Measurements from ENCODE around the gene P2RY8.

DNA sequence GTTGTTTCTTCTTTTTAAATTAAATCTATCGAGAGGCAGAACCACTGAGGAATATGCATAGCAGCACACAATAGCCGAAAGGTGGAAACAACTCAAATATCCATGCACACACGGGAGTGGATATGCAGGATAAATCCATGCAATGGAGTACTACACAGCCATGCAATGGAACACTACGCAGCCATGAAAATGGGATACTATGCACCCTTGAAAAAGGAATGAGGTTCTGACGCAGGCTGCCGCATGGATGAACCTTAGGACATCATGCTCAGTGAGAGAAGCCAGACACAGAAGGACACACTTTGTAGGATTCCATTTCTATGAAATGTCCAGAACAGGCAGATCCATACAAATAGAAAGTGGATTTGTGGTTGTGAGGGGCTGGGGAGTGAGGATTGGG lies 18.4 kb upstream of the P2RY8 start:
- no peak for TF ChIP-seq RFX5 (IDR thresholded peaks at IDR 0.05; ENCODE audit: low read depth, low read length)
- TF ChIP-seq, protein P1, sequence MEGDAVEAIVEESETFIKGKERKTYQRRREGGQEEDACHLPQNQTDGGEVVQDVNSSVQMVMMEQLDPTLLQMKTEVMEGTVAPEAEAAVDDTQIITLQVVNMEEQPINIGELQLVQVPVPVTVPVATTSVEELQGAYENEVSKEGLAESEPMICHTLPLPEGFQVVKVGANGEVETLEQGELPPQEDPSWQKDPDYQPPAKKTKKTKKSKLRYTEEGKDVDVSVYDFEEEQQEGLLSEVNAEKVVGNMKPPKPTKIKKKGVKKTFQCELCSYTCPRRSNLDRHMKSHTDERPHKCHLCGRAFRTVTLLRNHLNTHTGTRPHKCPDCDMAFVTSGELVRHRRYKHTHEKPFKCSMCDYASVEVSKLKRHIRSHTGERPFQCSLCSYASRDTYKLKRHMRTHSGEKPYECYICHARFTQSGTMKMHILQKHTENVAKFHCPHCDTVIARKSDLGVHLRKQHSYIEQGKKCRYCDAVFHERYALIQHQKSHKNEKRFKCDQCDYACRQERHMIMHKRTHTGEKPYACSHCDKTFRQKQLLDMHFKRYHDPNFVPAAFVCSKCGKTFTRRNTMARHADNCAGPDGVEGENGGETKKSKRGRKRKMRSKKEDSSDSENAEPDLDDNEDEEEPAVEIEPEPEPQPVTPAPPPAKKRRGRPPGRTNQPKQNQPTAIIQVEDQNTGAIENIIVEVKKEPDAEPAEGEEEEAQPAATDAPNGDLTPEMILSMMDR (conservative IDR thresholded peaks at IDR 0.05; ENCODE audit: low read depth, low read length): no peak
- TF ChIP-seq RCOR1 (IDR thresholded peaks at IDR 0.05; ENCODE audit: insufficient replicate concordance, low read length): no peak
- TF ChIP-seq RAD21 (IDR thresholded peaks at IDR 0.05; ENCODE audit: low read length): no peak
- TF ChIP-seq POLR2A (IDR thresholded peaks at IDR 0.05; ENCODE audit: low read depth, low read length): no peak
- TF ChIP-seq, protein P2, sequence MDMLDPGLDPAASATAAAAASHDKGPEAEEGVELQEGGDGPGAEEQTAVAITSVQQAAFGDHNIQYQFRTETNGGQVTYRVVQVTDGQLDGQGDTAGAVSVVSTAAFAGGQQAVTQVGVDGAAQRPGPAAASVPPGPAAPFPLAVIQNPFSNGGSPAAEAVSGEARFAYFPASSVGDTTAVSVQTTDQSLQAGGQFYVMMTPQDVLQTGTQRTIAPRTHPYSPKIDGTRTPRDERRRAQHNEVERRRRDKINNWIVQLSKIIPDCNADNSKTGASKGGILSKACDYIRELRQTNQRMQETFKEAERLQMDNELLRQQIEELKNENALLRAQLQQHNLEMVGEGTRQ (IDR thresholded peaks at IDR 0.05; ENCODE audit: low read depth, low read length): no peak
- no peak for TF ChIP-seq SMC3 (IDR thresholded peaks at IDR 0.05; ENCODE audit: low read depth, low read length)
- TF ChIP-seq BHLHE40 (IDR thresholded peaks at IDR 0.05; ENCODE audit: low read depth, low read length): no peak
- no peak for TF ChIP-seq MAZ (IDR thresholded peaks at IDR 0.05; ENCODE audit: borderline replicate concordance, low read depth, low read length)
- TF ChIP-seq FOS (IDR thresholded peaks at IDR 0.05; ENCODE audit: low read depth, low read length): no peak
